Transverse colon (tissue), 4 donors: Measurements from ENCODE around the gene DDX51.

Experiments
- EP300 ChIP-seq: sonication (generic); formaldehyde crosslinking; IDR thresholded peaks from one replicate; pipeline ENCODE4 v1.6.1; 2017; ENCODE audit warnings: antibody characterized with exemption, low read depth
- POLR2A ChIP-seq: fragments of 450-650 bp; IDR thresholded peaks from one replicate; pipeline ENCODE4 v1.6.1; 2016; ENCODE audit warnings: antibody characterized with exemption, mild to moderate bottlenecking, moderate library complexity
- POLR2AphosphoS5 ChIP-seq, 3 donors: sonication (generic); formaldehyde crosslinking; IDR thresholded peaks; one replicate each; pipeline ENCODE4 v1.6.1; 2016; ENCODE audit warnings: antibody characterized with exemption in 3 of 3
- TF ChIP-seq, protein P1 (sequence below), 5 experiments: fragments of 200-600 bp in 3 of 5; fragments of 450-650 bp in 2 of 5; sonication (generic) in 3 of 5; IDR thresholded peaks; 1 replicate in 2 of 5; 2 replicates in 3 of 5; pipeline ENCODE4 v1.5.1; 2016 to 2017; ENCODE audit warnings: antibody characterized with exemption in 5 of 5, inconsistent platforms in 3 of 5, mild to moderate bottlenecking in 2 of 5, moderate library complexity in 1 of 5

DNA sequence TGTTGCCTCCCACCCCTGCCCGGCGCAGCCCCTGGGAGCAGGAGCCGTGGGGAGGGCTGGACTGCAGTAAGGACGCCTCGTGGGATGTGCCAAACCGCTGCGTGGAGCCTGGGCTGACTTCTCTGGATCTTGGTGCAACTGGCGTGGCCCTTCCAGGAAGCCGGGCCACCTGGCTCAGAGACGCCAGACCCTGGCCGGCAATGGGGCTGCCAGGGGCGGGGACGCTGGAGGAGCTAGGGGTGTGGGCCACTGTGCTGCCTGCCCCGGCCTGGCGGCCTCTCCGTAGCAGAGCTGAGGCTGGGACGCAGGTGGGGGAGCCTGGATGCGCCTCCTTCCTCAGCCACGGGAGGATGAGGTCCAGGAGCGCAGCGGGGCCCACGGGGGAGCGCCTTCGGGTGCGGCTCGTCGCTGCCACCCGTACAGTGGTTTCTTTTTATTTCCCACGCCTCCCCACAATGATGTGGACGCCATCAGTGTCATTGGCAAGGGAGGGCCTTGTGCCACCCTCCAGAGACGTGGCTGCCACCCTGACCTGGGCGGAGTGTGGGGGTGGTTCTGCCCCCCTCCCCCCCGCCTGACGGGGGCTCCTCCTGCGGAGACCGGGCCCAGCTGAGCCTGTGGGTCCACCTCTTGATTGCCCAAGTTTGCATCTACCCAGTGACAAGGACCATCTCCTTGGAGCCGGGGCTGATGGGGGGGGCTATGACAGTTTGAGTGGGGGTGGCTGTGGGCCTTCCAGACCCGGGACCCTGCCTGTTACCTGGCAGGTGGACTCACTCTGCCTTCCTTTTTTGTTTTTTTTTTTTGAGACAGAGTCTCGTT, 11.3 kb downstream of the DDX51 start:
- TF ChIP-seq, protein P1, sequence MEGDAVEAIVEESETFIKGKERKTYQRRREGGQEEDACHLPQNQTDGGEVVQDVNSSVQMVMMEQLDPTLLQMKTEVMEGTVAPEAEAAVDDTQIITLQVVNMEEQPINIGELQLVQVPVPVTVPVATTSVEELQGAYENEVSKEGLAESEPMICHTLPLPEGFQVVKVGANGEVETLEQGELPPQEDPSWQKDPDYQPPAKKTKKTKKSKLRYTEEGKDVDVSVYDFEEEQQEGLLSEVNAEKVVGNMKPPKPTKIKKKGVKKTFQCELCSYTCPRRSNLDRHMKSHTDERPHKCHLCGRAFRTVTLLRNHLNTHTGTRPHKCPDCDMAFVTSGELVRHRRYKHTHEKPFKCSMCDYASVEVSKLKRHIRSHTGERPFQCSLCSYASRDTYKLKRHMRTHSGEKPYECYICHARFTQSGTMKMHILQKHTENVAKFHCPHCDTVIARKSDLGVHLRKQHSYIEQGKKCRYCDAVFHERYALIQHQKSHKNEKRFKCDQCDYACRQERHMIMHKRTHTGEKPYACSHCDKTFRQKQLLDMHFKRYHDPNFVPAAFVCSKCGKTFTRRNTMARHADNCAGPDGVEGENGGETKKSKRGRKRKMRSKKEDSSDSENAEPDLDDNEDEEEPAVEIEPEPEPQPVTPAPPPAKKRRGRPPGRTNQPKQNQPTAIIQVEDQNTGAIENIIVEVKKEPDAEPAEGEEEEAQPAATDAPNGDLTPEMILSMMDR (IDR thresholded peaks at IDR 0.05) = no peak
- no peak for TF ChIP-seq POLR2A
- TF ChIP-seq EP300 = no peak
- TF ChIP-seq POLR2AphosphoS5 (IDR thresholded peaks at IDR 0.05) = no peak
